GM12878 (cell line): ENCODE results near the gene SYMPK. TPM values are rescaled to one million over a fixed set of nuclear protein-coding genes. Genes with fewer than 3 reads are reported as not detected.

ENCODE experiments used
- CBX3 ChIP-seq: fragments of 200-600 bp; sonication (generic); IDR thresholded peaks from 2 replicates; pipeline ENCODE4 v1.6.1; 2016; ENCODE audit warnings: low read depth, borderline replicate concordance
- CHD2 ChIP-seq: IDR thresholded peaks from 2 replicates; pipeline ENCODE4 v1.6.1; 2011; ENCODE audit warnings: low read depth, low read length, improper control_type of control experiment, borderline replicate concordance
- CTCF ChIP-seq, 3 experiments: IDR thresholded peaks in 2 of 3; conservative IDR thresholded peaks in 1 of 3; 2 replicates each; pipeline ENCODE4 v1.5.1; 2011; ENCODE audit warnings: low read depth in 3 of 3, low read length in 3 of 3, mild to moderate bottlenecking in 3 of 3, control low read depth in 2 of 3, moderate library complexity in 2 of 3, inconsistent platforms in 1 of 3, mixed read lengths in 1 of 3; ENCODE audit not compliant: control insufficient read depth in 2 of 3, insufficient read depth in 1 of 3; ENCODE audit errors: extremely low read depth in 1 of 3
- EED ChIP-seq: sonication (generic); IDR thresholded peaks from 2 replicates; pipeline ENCODE4 v1.6.1; 2016; ENCODE audit warnings: antibody characterized with exemption, low read depth
- ETV6 ChIP-seq, 2 experiments: fragments of 450-650 bp in 1 of 2; IDR thresholded peaks in 1 of 2; conservative IDR thresholded peaks in 1 of 2; 2 replicates each; pipeline ENCODE4 v1.6.1; 2014; ENCODE audit warnings: antibody characterized with exemption in 1 of 2, borderline replicate concordance in 1 of 2, low read depth in 1 of 2, mild to moderate bottlenecking in 1 of 2, moderate library complexity in 1 of 2
- IRF4 ChIP-seq: IDR thresholded peaks from 2 replicates; pipeline ENCODE4 v1.6.1; 2011; ENCODE audit warnings: low read depth, low read length
- IRF5 ChIP-seq: fragments of 450-650 bp; IDR thresholded peaks from 2 replicates; pipeline ENCODE4 v1.6.1; 2017; ENCODE audit warnings: borderline replicate concordance
- KDM1A ChIP-seq: fragments of 200-600 bp; sonication (generic); IDR thresholded peaks from 2 replicates; pipeline ENCODE4 v1.6.1; 2016; ENCODE audit warnings: borderline replicate concordance
- MAX ChIP-seq: IDR thresholded peaks from 2 replicates; pipeline ENCODE4 v1.6.1; 2012; ENCODE audit warnings: low read depth, low read length, improper control_type of control experiment
- MEF2B ChIP-seq: fragments of 450-650 bp; IDR thresholded peaks from 2 replicates; pipeline ENCODE4 v1.6.1; 2018; ENCODE audit warnings: mild to moderate bottlenecking, moderate library complexity; ENCODE audit not compliant: partially characterized antibody, poor library complexity, severe bottlenecking
- MYB ChIP-seq: fragments of 150-350 bp; IDR thresholded peaks from 2 replicates; pipeline ENCODE4 v1.6.1; 2014; ENCODE audit warnings: mild to moderate bottlenecking, low read depth, low read length, borderline replicate concordance
- NFXL1 ChIP-seq: fragments of 450-650 bp; IDR thresholded peaks from 2 replicates; pipeline ENCODE4 v1.6.1; 2017; ENCODE audit warnings: antibody characterized with exemption, mild to moderate bottlenecking, borderline replicate concordance
- POLR2AphosphoS2 ChIP-seq: IDR thresholded peaks from 2 replicates; pipeline ENCODE4 v1.6.1; 2011; ENCODE audit warnings: low read depth, mild to moderate bottlenecking, low read length, improper control_type of control experiment, moderate library complexity
- RELA ChIP-seq: fragments of 450-650 bp; IDR thresholded peaks from 2 replicates; pipeline ENCODE4 v1.8.0; 2014; ENCODE audit warnings: borderline replicate concordance; ENCODE audit not compliant: partially characterized antibody
- SKIL ChIP-seq: fragments of 450-650 bp; IDR thresholded peaks from 2 replicates; pipeline ENCODE4 v1.6.1; 2017; ENCODE audit warnings: mild to moderate bottlenecking, low read depth, inconsistent platforms; ENCODE audit not compliant: poor library complexity, severe bottlenecking
- SMC3 ChIP-seq: IDR thresholded peaks from 2 replicates; pipeline ENCODE4 v1.6.1; 2011; ENCODE audit warnings: low read length, improper control_type of control experiment, borderline replicate concordance
- ZNF217 ChIP-seq: fragments of 450-650 bp; IDR thresholded peaks from 2 replicates; pipeline ENCODE4 v1.6.1; 2017; ENCODE audit warnings: antibody characterized with exemption, mild to moderate bottlenecking
- ZNF592 ChIP-seq: fragments of 450-650 bp; IDR thresholded peaks from 2 replicates; pipeline ENCODE4 v1.6.1; 2017; ENCODE audit warnings: mild to moderate bottlenecking, moderate library complexity
- polyA plus RNA-seq, 11 experiments: library from polyadenylated mRNA; depleted of rRNA in 4 of 11; unstranded in 6 of 11; stranded (reverse) in 5 of 11; fragments of >200 nt; fragmentation: Nextera tagmentation in 4 of 11; fragmentation: Illumina TruSeq in 1 of 11; extraction: Ambion mirVana in 4 of 11; extraction: Trizol in 1 of 11; gene quantifications; 1 replicate in 1 of 11; 2 replicates in 10 of 11; pipeline versions ENCODE4 v1.2.1 to v1.2.3, GENCODE V29; 2011 to 2016; ENCODE audit warnings: inconsistent platforms in 2 of 11, missing spikeins in 2 of 11, low read depth in 1 of 11
- total RNA-seq, 4 experiments: library from RNA; depleted of rRNA in 3 of 4; stranded (reverse); fragments of >200 nt in 3 of 4; fragmentation: Illumina TruSeq in 1 of 4; extraction: Trizol in 1 of 4; gene quantifications; 2 replicates each; pipeline versions ENCODE4 v1.2.1 to v1.2.3, GENCODE V29; 2013 to 2021

The SYMPK gene
- total and polyA plus RNA-seq, 10 of the 15 experiments (the other 5 are each of a cell fraction or from before 2014, with no cell fraction given) = 0.49 to 109 (median 42.5) TPM

- TF ChIP-seq SKIL (peak; percentile 13), ZNF592 (no peak), NFXL1 (no peak), POLR2AphosphoS2 (peak; percentile 55; the same call in 1 of the 2 replicates), CTCF (IDR thresholded peaks at IDR 0.05 in 2 of 3, conservative IDR thresholded peaks at IDR 0.05 in 1 of 3; ENCODE audit: control insufficient read depth in 2 of 3, extremely low read depth in 1 of 3, insufficient read depth in 1 of 3, low read depth in 3 of 3, low read length in 3 of 3) (no peak), EED (no peak), RELA (no peak), IRF4 (no peak), SMC3 (no peak), CBX3 (no peak), CHD2 (no peak; the same call in 1 of the 2 replicates), ZNF217 (no peak), KDM1A (no peak), MAX (peak; percentile 56; the same call in 1 of the 2 replicates), ETV6 (conservative IDR thresholded peaks at IDR 0.05 in 1 of 2, IDR thresholded peaks at IDR 0.05 in 1 of 2; ENCODE audit: borderline replicate concordance in 1 of 2, low read depth in 1 of 2) (no peak), MEF2B (no peak), MYB (no peak), IRF5 (no peak)
Observed at GRCh38 chr19:45885556-45886426, 22.8 kb upstream of the SYMPK start, which contains the start of gene IRF2BP1 (continued).
